Neuronal stem cell (in vitro differentiated cells): Measurements from ENCODE around the gene RNF11.

Experiments
- DNase-seq: peaks from one replicate; pipeline ENCODE4 v3.0.0-alpha.2; 2013; ENCODE audit warnings: low spot score
- H2AFZ ChIP-seq: one replicate; pipeline ENCODE4 v1.6.1; 2013; ENCODE audit warnings: mild to moderate bottlenecking, low read length, inconsistent platforms
- H2AK5ac ChIP-seq: 2 replicates; pipeline ENCODE4 v1.6.1; 2013; ENCODE audit warnings: low read depth, mild to moderate bottlenecking, inconsistent platforms, low read length, moderate library complexity, mixed read lengths
- H2BK120ac ChIP-seq: 2 replicates; pipeline ENCODE4 v1.6.1; 2013; ENCODE audit warnings: low read depth, mild to moderate bottlenecking, inconsistent platforms, low read length, moderate library complexity, mixed read lengths
- H2BK12ac ChIP-seq: one replicate; pipeline ENCODE4 v1.6.1; 2013; ENCODE audit warnings: low read length, inconsistent platforms
- H2BK15ac ChIP-seq: 2 replicates; pipeline ENCODE4 v1.6.1; 2013; ENCODE audit warnings: mild to moderate bottlenecking, low read length, inconsistent platforms, mixed read lengths
- H2BK5ac ChIP-seq: one replicate; pipeline ENCODE4 v1.6.1; 2013; ENCODE audit warnings: inconsistent platforms, mild to moderate bottlenecking, low read length, moderate library complexity
- H3K14ac ChIP-seq: one replicate; pipeline ENCODE4 v1.6.1; 2013; ENCODE audit warnings: low read length, inconsistent platforms
- H3K18ac ChIP-seq: 2 replicates; pipeline ENCODE4 v1.6.1; 2013; ENCODE audit warnings: low read length, inconsistent platforms
- H3K23ac ChIP-seq: 2 replicates; pipeline ENCODE4 v1.6.1; 2013; ENCODE audit warnings: low read depth, mild to moderate bottlenecking, mixed read lengths, low read length, inconsistent platforms; ENCODE audit not compliant: poor library complexity
- H3K27ac ChIP-seq: replicated peaks from 3 replicates; pipeline ENCODE4 v1.5.1; 2013; ENCODE audit warnings: low read length, inconsistent platforms
- H3K27me3 ChIP-seq, 3 experiments: 2 replicates each; pipeline ENCODE4 v1.6.1; 2013; ENCODE audit warnings: low read length in 3 of 3, mild to moderate bottlenecking in 2 of 3, inconsistent platforms in 1 of 3, low read depth in 1 of 3, mixed read lengths in 1 of 3, moderate library complexity in 1 of 3; ENCODE audit not compliant: control insufficient read depth in 3 of 3, insufficient read depth in 3 of 3
- H3K36me3 ChIP-seq, 2 donors: replicated peaks in 1 of 2; 2 replicates each; pipeline ENCODE4 v1.6.1; 2013; ENCODE audit warnings: low read length in 2 of 2; ENCODE audit not compliant: control insufficient read depth in 2 of 2, insufficient read depth in 2 of 2
- H3K4ac ChIP-seq: 2 replicates; pipeline ENCODE4 v1.6.1; 2013; ENCODE audit warnings: inconsistent platforms, mild to moderate bottlenecking, low read length, moderate library complexity
- H3K4me1 ChIP-seq, 2 donors: 1 replicate in 1 of 2; 2 replicates in 1 of 2; pipeline ENCODE4 v1.6.1; 2013; ENCODE audit warnings: low read length in 2 of 2, low read depth in 1 of 2; ENCODE audit not compliant: control insufficient read depth in 2 of 2, insufficient read depth in 1 of 2
- H3K4me2 ChIP-seq: one replicate; pipeline ENCODE4 v1.6.1; 2013; ENCODE audit warnings: mild to moderate bottlenecking, low read length, inconsistent platforms; ENCODE audit not compliant: insufficient read depth, poor library complexity, severe bottlenecking
- H3K4me3 ChIP-seq, 2 donors: 2 replicates each; pipeline ENCODE4 v1.5.1; 2013; ENCODE audit warnings: low read length in 2 of 2, mild to moderate bottlenecking in 2 of 2, inconsistent platforms in 1 of 2, moderate library complexity in 1 of 2
- H3K79me1 ChIP-seq: one replicate; pipeline ENCODE4 v1.6.1; 2013; ENCODE audit warnings: low read depth, mild to moderate bottlenecking, inconsistent platforms, low read length, moderate library complexity
- H3K9ac ChIP-seq: one replicate; pipeline ENCODE4 v1.6.1; 2013; ENCODE audit warnings: mild to moderate bottlenecking, low read depth, low read length, inconsistent platforms; ENCODE audit not compliant: poor library complexity
- H3K9me3 ChIP-seq, 2 donors: replicated peaks in 1 of 2; 2 replicates each; pipeline versions ENCODE3 to v1.6.1; 2013; ENCODE audit warnings: low read length in 2 of 2, mild to moderate bottlenecking in 2 of 2, inconsistent platforms in 1 of 2, low read depth in 1 of 2, mixed read lengths in 1 of 2, moderate library complexity in 1 of 2; ENCODE audit not compliant: control insufficient read depth in 2 of 2, insufficient read depth in 1 of 2
- H4K8ac ChIP-seq: one replicate; pipeline ENCODE4 v1.6.1; 2013; ENCODE audit warnings: low read depth, mild to moderate bottlenecking, inconsistent platforms, low read length, moderate library complexity
- H4K91ac ChIP-seq: one replicate; pipeline ENCODE4 v1.6.1; 2013; ENCODE audit warnings: low read length, low read depth, mild to moderate bottlenecking, inconsistent platforms; ENCODE audit not compliant: poor library complexity
- WGBS, 2 donors: extraction: QIAGEN DNeasy Blood & Tissue Kit; methylation state at CpG; one replicate each; pipeline ENCODE4 v1.1.7; 2013; ENCODE audit warnings: missing lambda C conversion rate in 2 of 2, mixed read lengths in 1 of 2; ENCODE audit not compliant: insufficient read length in 2 of 2, insufficient replicate concordance in 1 of 2; ENCODE audit errors: extremely low coverage in 2 of 2; 5-methylcytosine and 5-hydroxymethylcytosine counted together

The RNF11 gene

DNA sequence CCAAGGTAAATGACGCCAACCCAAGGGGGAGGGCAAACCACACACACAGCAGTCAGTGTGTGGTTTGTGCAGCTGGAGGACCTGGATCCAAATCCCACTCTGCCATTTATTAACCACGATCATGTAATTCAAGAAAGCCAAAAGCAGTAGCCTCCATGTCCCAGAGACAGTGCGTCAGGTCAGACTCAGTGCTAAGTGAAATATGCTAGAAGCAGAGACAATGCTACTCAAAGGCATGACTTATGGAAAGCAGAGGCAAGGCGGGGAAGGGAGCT is 80.7 kb downstream of the RNF11 start:
- Histone ChIP-seq H2BK5ac (no peak overlapping the region), H4K91ac (no peak overlapping the region), H3K4me2 (no peak overlapping the region), H2BK120ac (no peak overlapping the region), H4K8ac (no peak overlapping the region), H3K14ac (peak overlapping the region; percentile 41), H2AFZ (no peak overlapping the region), H3K18ac (no peak overlapping the region), H3K4me1 (peaks cover 0 to 7% of the 10 kb centered on the region in 2 donors), H3K9me3 (no peaks in the 10 kb centered on the region), H3K23ac (peak overlapping the region; percentile 14), H3K4ac (no peak overlapping the region), H3K4me3 (no peak overlapping the region), H2AK5ac (peak overlapping the region; percentile 30), H2BK15ac (no peak overlapping the region), H2BK12ac (peak overlapping the region; percentile 26), H3K79me1 (no peaks in the 10 kb centered on the region), H3K9ac (no peak overlapping the region), H3K27ac (no peak overlapping the region), H3K27me3 (peaks cover 0 to 5% (median 0%) of the 10 kb centered on the region in 3 experiments), H3K36me3 (no peaks in the 10 kb centered on the region)
- WGBS, 2 donors, result no CpG with 5 or more reads among the region's 4 CpGs
- DNase-seq, result no peak

DNA sequence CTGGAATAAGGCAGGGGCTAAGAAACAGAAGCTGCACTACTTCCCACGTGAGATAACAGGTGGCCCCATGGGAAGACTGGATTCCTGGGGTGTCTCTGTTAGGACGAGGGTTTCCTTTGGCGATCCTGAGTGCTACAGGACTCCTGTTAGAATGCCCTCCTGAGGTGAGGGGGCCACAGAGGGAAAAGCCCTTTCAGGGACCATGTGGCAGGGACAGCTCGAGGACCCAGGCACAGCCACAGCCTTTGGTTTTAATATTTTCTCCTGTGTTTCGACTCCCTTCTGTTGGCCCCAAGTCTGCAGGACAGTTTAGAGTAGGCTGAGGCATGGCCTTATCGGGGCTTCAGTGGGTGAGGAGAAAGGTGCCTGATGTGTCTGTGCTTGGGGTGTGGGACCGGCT is 81.7 kb downstream of the RNF11 start:
- no peak overlapping the region for H2BK15ac ChIP-seq
- no peaks in the 10 kb centered on the region for H3K79me1 ChIP-seq
- H3K14ac ChIP-seq, result no peak overlapping the region
- H3K36me3 ChIP-seq, result no peaks in the 10 kb centered on the region
- no peak overlapping the region for H4K91ac ChIP-seq
- DNase-seq, result no peak
- H3K27me3 ChIP-seq, result peaks cover 0 to 5% (median 0%) of the 10 kb centered on the region in 3 experiments
- H2BK12ac ChIP-seq, result no peak overlapping the region
- H2BK5ac ChIP-seq, result no peak overlapping the region
- no peaks in the 10 kb centered on the region for H3K9me3 ChIP-seq
- H3K4me3 ChIP-seq, result no peak overlapping the region
- no peak overlapping the region for H3K4me2 ChIP-seq
- no peak overlapping the region for H3K27ac ChIP-seq
- H2AFZ ChIP-seq, result no peak overlapping the region
- no peak overlapping the region for H4K8ac ChIP-seq
- no peak overlapping the region for H2BK120ac ChIP-seq
- H2AK5ac ChIP-seq, result peak overlapping the region; percentile 50
- H3K23ac ChIP-seq, result peak overlapping the region; percentile 62
- no CpG with 5 or more reads among the region's 7 CpGs for WGBS, 2 donors
- peak overlapping the region; percentile 66 for H3K18ac ChIP-seq
- no peak overlapping the region for H3K4ac ChIP-seq
- H3K9ac ChIP-seq, result no peak overlapping the region
- peaks cover 0 to 12% of the 10 kb centered on the region in 2 donors for H3K4me1 ChIP-seq

DNA sequence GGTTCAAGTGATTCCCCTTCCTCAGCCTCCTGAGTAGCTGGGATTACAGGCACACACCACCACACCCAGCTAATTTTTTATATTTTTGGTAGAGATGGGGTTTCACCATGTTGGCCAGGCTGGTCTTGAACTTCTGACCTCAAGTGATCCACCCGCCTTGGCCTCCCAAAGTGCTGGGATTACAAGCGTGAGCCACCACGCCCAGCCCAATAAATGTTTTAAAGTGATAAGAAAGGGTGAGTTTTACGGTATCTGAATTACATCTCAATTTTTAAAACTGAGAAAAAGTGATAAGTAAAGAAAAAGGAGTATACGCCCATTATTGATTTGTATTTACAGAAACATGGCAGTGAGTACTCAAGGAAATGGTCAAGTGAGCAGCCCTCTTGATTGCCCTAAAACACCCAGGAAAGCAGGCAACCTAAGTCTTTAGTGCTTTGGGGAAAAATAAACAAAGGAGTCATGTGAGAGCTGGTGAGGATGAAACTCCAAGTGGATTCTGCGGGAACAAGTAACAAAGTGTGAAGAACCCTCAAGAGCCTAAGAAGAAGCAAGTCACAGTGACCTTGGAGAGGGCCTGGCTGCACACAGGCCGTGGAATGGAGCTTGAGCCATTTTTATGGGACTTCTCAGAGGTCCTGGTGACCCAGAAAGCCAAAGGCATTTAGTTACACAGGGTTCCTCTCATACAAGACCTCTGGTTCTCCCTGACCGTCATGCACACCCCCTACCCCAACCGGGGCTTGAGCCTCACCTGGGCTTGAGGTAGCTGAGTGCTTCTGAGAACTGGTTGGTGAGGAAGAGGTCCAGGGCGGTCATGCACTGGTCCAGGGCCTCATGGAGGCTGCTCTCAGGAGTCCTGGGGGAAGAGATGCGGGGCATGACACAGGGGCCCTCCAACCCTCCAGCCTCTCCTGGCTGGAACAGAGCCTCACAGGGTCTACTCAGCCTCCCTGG is 85.2 kb downstream of the RNF11 start:
- H2BK12ac ChIP-seq, result no peak overlapping the region
- H3K9ac ChIP-seq, result no peak overlapping the region
- no peak overlapping the region for H2BK5ac ChIP-seq
- H2AK5ac ChIP-seq, result peak overlapping the region; percentile 85
- H3K79me1 ChIP-seq, result no peaks in the 10 kb centered on the region
- peaks cover 0 to 12% of the 10 kb centered on the region in 2 donors for H3K4me1 ChIP-seq
- no peaks in the 10 kb centered on the region for H3K9me3 ChIP-seq
- H3K4ac ChIP-seq, result no peak overlapping the region
- no peak overlapping the region for H3K4me2 ChIP-seq
- H4K91ac ChIP-seq, result no peak overlapping the region
- no peak overlapping the region for H2BK15ac ChIP-seq
- H3K23ac ChIP-seq, result no peak overlapping the region
- H3K18ac ChIP-seq, result peak overlapping the region; percentile 88
- H2BK120ac ChIP-seq, result no peak overlapping the region
- no peak overlapping the region for H4K8ac ChIP-seq
- H2AFZ ChIP-seq, result no peak overlapping the region
- no peak for DNase-seq
- peak overlapping the region; percentile 63 for H3K14ac ChIP-seq
- H3K27ac ChIP-seq, result no peak overlapping the region
- H3K4me3 ChIP-seq, result no peak overlapping the region
- peaks cover 0 to 10% (median 0%) of the 10 kb centered on the region in 3 experiments for H3K27me3 ChIP-seq
- H3K36me3 ChIP-seq, result no peaks in the 10 kb centered on the region
- WGBS, 2 donors, result no CpG with 5 or more reads among the region's 11 CpGs

DNA sequence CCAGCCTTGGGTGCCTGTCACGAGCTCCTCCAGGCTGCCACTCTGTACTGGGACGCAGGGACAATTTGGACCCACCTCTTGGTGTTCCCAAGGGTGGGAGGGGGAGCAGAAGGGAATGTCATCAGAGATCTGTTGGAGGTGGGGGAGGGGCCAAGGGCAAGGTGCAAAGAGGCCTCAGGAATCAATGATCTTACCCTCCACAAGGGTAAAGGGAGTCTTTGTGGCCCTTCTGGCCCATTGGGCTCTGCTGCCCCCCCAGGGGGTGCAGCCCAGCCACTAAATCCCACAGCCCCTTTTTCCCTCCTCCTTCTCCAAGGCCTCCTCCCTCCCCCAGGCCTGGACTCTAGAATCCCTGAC is 85.8 kb downstream of the RNF11 start:
- no peak for DNase-seq

More for the DNA sequence above, 85.8 kb downstream of the RNF11 start:
- H3K27me3 ChIP-seq, result peaks cover 0 to 16% (median 0%) of the 10 kb centered on the region in 3 experiments
- no peaks in the 10 kb centered on the region for H3K79me1 ChIP-seq
- H3K36me3 ChIP-seq, result no peaks in the 10 kb centered on the region
- H3K27ac ChIP-seq, result no peak overlapping the region
- H2BK5ac ChIP-seq, result no peak overlapping the region
- H2AK5ac ChIP-seq, result peak overlapping the region; percentile 85
- H2BK120ac ChIP-seq, result no peak overlapping the region
- no peaks in the 10 kb centered on the region for H3K9me3 ChIP-seq
- H3K4me2 ChIP-seq, result no peak overlapping the region
- WGBS, 2 donors, result no CpG with 5 or more reads among the region's 2 CpGs
- H3K4me1 ChIP-seq, result peaks cover 0 to 9% of the 10 kb centered on the region in 2 donors
- peak overlapping the region; percentile 88 for H3K18ac ChIP-seq
- no peak overlapping the region for H2BK15ac ChIP-seq
- no peak overlapping the region for H3K9ac ChIP-seq
- H3K14ac ChIP-seq, result peak overlapping the region; percentile 63
- H2BK12ac ChIP-seq, result no peak overlapping the region
- no peak overlapping the region for H3K23ac ChIP-seq
- no peak overlapping the region for H4K91ac ChIP-seq
- H3K4me3 ChIP-seq, result no peak overlapping the region
- H2AFZ ChIP-seq, result no peak overlapping the region
- no peak overlapping the region for H4K8ac ChIP-seq
- H3K4ac ChIP-seq, result no peak overlapping the region
